Tibial nerve (tissue), 3 donors: ENCODE measurements around the gene PIK3CD.

Experiments
- POLR2A ChIP-seq, 2 donors: fragments of 450-650 bp; IDR thresholded peaks; one replicate each; pipeline ENCODE4 v1.6.1; 2017; ENCODE audit warnings: antibody characterized with exemption in 2 of 2, mild to moderate bottlenecking in 2 of 2, moderate library complexity in 2 of 2
- TF ChIP-seq, protein P1 (sequence below), 5 experiments: fragments of 200-600 bp in 3 of 5; fragments of 450-650 bp in 2 of 5; sonication (generic) in 3 of 5; IDR thresholded peaks; one replicate each; pipeline ENCODE4 v1.5.1; 2016 to 2019; ENCODE audit warnings: antibody characterized with exemption in 5 of 5, mild to moderate bottlenecking in 3 of 5, moderate library complexity in 2 of 5

DNA sequence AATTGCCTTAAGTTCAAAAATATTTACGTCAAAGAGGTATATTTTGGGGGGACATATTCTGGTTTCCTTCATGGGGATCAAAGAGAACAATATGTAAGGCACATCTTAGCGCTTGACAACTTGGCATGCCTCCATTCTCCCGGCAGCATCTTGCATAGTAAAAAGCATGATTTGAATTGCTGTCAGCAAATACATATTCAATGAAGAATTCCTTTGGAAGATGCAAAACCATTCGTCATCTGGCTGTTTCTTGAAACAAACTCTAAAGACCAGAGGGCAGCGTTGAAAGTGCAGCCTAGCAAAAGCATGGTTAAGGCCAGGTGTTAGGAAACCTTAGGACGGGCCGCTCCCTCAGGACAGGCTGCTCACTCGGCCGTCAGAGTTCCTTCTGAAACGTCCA lies 3.4 kb upstream of the PIK3CD start:
- TF ChIP-seq, protein P1, sequence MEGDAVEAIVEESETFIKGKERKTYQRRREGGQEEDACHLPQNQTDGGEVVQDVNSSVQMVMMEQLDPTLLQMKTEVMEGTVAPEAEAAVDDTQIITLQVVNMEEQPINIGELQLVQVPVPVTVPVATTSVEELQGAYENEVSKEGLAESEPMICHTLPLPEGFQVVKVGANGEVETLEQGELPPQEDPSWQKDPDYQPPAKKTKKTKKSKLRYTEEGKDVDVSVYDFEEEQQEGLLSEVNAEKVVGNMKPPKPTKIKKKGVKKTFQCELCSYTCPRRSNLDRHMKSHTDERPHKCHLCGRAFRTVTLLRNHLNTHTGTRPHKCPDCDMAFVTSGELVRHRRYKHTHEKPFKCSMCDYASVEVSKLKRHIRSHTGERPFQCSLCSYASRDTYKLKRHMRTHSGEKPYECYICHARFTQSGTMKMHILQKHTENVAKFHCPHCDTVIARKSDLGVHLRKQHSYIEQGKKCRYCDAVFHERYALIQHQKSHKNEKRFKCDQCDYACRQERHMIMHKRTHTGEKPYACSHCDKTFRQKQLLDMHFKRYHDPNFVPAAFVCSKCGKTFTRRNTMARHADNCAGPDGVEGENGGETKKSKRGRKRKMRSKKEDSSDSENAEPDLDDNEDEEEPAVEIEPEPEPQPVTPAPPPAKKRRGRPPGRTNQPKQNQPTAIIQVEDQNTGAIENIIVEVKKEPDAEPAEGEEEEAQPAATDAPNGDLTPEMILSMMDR (IDR thresholded peaks at IDR 0.05): no peak
- TF ChIP-seq POLR2A (IDR thresholded peaks at IDR 0.05): no peak
